Panc1 (cell line): Measurements from ENCODE around the gene ABI3BP. TPM values are rescaled to one million over a fixed set of nuclear protein-coding genes. Genes with fewer than 3 reads are reported as not detected.

Source experiments
- ATAC-seq: fragments of 200-7000 bp; cut with Tn5 transposase; 2 replicates; pipeline ENCODE4 v1.9.1; 2020; ENCODE audit warnings: mild to moderate bottlenecking, moderate library complexity
- BruUV-seq: library from RNA; stranded (reverse); fragments of 400-500 nt; replicated peaks from 2 replicates; lab custom pipeline; 2021; lab: Mats Ljungman, UMichigan
- CTCF ChIA-PET: fragments of 300-600 bp; sonication (Branson Sonifier 250); formaldehyde crosslinking; loops from one replicate; lab custom pipeline; 2022; ENCODE audit warnings: antibody characterized with exemption; lab: Charles Lee
- POLR2A ChIA-PET: fragments of 300-600 bp; sonication (Branson Sonifier 250); formaldehyde crosslinking; loops from one replicate; lab custom pipeline; 2022; ENCODE audit warnings: antibody characterized with exemption; lab: Charles Lee
- DNase-seq: peaks from one replicate; pipeline ENCODE4 v3.0.0-alpha.2; 2010; ENCODE audit warnings: low read depth, low spot score
- H3K27ac ChIP-seq: 2 replicates; pipeline ENCODE4 v1.5.1; 2011; ENCODE audit warnings: mild to moderate bottlenecking, low read length, inconsistent platforms
- H3K27me3 ChIP-seq: fragments of 200-500 bp; sonication (Bioruptor generic); 2 replicates; pipeline ENCODE4 v1.6.0; 2014; ENCODE audit warnings: low read length, inconsistent platforms; ENCODE audit not compliant: control insufficient read depth, insufficient read depth
- H3K36me3 ChIP-seq: fragments of 200-500 bp; sonication (Bioruptor generic); 2 replicates; pipeline ENCODE4 v1.5.1; 2014; ENCODE audit warnings: inconsistent platforms, mild to moderate bottlenecking, low read length, moderate library complexity; ENCODE audit not compliant: control insufficient read depth, insufficient read depth
- H3K4me1 ChIP-seq: 2 replicates; pipeline ENCODE4 v1.5.1; 2011; ENCODE audit warnings: inconsistent platforms, mild to moderate bottlenecking, low read length, moderate library complexity; ENCODE audit not compliant: control insufficient read depth, insufficient read depth
- H3K4me3 ChIP-seq, 2 experiments: 2 replicates each; pipeline ENCODE4 v1.5.1; 2011 to 2012; ENCODE audit warnings: low read depth in 2 of 2, low read length in 2 of 2, mild to moderate bottlenecking in 2 of 2, inconsistent platforms in 1 of 2, moderate library complexity in 1 of 2
- H3K9me3 ChIP-seq: fragments of 200-500 bp; sonication (Bioruptor generic); 2 replicates; pipeline ENCODE4 v1.5.1; 2014; ENCODE audit warnings: low read depth, mild to moderate bottlenecking, inconsistent platforms, low read length, moderate library complexity; ENCODE audit not compliant: control insufficient read depth, insufficient read depth
- CTCF ChIP-seq: fragments of 450-650 bp; IDR thresholded peaks from 2 replicates; pipeline ENCODE4 v1.5.1; 2017; ENCODE audit warnings: mild to moderate bottlenecking
- POLR2AphosphoS5 ChIP-seq: IDR thresholded peaks from 2 replicates; pipeline ENCODE4 v1.6.1; 2012; ENCODE audit warnings: mild to moderate bottlenecking, low read depth, low read length, moderate library complexity
- SIN3A ChIP-seq: IDR thresholded peaks from 2 replicates; pipeline ENCODE4 v1.6.1; 2012; ENCODE audit warnings: low read depth, mild to moderate bottlenecking, low read length, moderate library complexity, borderline replicate concordance; ENCODE audit not compliant: insufficient read depth
- TCF7L2 ChIP-seq: IDR thresholded peaks from 2 replicates; pipeline ENCODE4 v1.6.1; 2011; ENCODE audit warnings: mild to moderate bottlenecking, low read depth, low read length, inconsistent platforms
- in situ Hi-C: cut with HindIII; loops from 2 replicates; pipeline ENCODE4 v1.10.0; 2016; ENCODE audit warnings: low sequenced_read_pairs, low pct_unique_long_range_greater_than_20kb
- intact Hi-C: fragments of 100-400 bp; cut with micrococcal nuclease; formaldehyde crosslinking; loops from one replicate; pipeline ENCODE4 v1.10.0; 2022; ENCODE audit not compliant: unreplicated experiment
- total RNA-seq: library from RNA; stranded (reverse); gene quantifications from one replicate; pipeline ENCODE4 v1.2.1, GENCODE V29; 2021; ENCODE audit not compliant: unreplicated experiment
- TF ChIP-seq, protein P1 (sequence below), 2 experiments: IDR thresholded peaks; 2 replicates each; pipeline ENCODE4 v1.6.1; 2011 to 2012; ENCODE audit warnings: low read depth in 2 of 2, control low read depth in 1 of 2, low read length in 1 of 2, mild to moderate bottlenecking in 1 of 2, moderate library complexity in 1 of 2; ENCODE audit not compliant: insufficient read depth in 1 of 2

The ABI3BP gene
- total RNA-seq, 1 experiment from 2014 or later, result 0.21 TPM

- Histone ChIP-seq H3K36me3 (no peaks in the 10 kb centered on the region), H3K27me3 (no peaks in the 10 kb centered on the region), H3K9me3 (no peaks in the 10 kb centered on the region), H3K27ac (no peak overlapping the region), H3K4me1 (no peaks in the 10 kb centered on the region), H3K4me3 (no peak overlapping the region)
- in situ Hi-C loops, result no loop called here
- BruUV-seq, result no TSS peak
- POLR2A ChIA-PET, result no interaction called here
- DNase-seq (no peak), ATAC-seq (no peak)
- CTCF ChIA-PET, result no interaction called here
- no peak for TF ChIP-seq SIN3A
- no peak for TF ChIP-seq CTCF
- no peak for TF ChIP-seq POLR2AphosphoS5
- TF ChIP-seq, protein P1, sequence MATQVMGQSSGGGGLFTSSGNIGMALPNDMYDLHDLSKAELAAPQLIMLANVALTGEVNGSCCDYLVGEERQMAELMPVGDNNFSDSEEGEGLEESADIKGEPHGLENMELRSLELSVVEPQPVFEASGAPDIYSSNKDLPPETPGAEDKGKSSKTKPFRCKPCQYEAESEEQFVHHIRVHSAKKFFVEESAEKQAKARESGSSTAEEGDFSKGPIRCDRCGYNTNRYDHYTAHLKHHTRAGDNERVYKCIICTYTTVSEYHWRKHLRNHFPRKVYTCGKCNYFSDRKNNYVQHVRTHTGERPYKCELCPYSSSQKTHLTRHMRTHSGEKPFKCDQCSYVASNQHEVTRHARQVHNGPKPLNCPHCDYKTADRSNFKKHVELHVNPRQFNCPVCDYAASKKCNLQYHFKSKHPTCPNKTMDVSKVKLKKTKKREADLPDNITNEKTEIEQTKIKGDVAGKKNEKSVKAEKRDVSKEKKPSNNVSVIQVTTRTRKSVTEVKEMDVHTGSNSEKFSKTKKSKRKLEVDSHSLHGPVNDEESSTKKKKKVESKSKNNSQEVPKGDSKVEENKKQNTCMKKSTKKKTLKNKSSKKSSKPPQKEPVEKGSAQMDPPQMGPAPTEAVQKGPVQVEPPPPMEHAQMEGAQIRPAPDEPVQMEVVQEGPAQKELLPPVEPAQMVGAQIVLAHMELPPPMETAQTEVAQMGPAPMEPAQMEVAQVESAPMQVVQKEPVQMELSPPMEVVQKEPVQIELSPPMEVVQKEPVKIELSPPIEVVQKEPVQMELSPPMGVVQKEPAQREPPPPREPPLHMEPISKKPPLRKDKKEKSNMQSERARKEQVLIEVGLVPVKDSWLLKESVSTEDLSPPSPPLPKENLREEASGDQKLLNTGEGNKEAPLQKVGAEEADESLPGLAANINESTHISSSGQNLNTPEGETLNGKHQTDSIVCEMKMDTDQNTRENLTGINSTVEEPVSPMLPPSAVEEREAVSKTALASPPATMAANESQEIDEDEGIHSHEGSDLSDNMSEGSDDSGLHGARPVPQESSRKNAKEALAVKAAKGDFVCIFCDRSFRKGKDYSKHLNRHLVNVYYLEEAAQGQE (IDR thresholded peaks at IDR 0.05; ENCODE audit: insufficient read depth in 1 of 2, low read depth in 2 of 2, low read length in 1 of 2), result no peak
- intact Hi-C loops, result no loop called here
These were observed 60.7 kb downstream of the ABI3BP start for GRCh38 chr3:100932491-100932890.

DNA sequence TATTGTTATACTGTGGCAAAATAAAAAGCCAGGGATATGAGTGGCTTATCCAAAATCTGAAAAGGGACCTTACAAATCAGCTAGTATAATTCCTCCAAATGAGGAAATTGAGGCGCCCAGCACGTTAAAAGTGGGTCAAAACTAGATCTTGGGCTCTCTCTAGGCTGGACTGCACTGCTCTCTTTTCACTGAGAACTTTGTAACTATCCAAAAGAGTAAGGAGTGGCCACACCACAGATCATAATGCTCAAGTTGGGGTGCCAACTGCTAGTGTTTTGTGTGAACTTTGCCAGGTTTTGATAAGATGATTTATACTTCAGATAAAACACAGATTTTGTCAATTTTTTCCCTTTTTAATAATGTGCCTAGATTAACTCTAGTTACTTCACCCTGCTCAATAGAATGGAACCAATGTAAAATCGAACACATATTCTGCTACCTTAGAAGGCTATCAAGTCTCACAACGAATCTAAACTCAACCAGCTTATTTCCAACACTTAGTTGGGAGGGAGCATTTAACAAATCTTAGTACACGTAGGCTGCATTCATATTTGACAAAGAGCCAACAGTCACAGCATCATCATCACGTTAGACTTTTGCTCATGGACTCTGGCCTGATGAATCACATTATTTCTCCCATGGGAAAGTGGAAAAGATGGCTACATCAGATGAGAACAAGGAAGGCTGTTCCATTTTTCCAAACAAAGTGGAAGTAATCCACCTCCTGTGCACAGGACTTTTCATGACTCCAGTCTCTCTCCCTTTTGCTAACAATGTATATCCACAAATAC is 64.4 kb downstream of the ABI3BP start:
- H3K9me3 ChIP-seq, result no peaks in the 10 kb centered on the region
- ChIA-PET POLR2A (no interaction called here), CTCF (no interaction called here)
- H3K27ac ChIP-seq, result no peak overlapping the region
- H3K36me3 ChIP-seq, result no peaks in the 10 kb centered on the region
- H3K27me3 ChIP-seq, result no peaks in the 10 kb centered on the region
- no peak for ATAC-seq
- BruUV-seq, result no TSS peak
- DNase-seq, result no peak
- H3K4me3 ChIP-seq, result no peak overlapping the region
- in situ Hi-C loops (no loop called here), intact Hi-C loops (no loop called here)
- no peaks in the 10 kb centered on the region for H3K4me1 ChIP-seq
- TF ChIP-seq POLR2AphosphoS5 (no peak), TCF7L2 (no peak), CTCF (no peak), SIN3A (no peak)
- TF ChIP-seq, protein P1 (IDR thresholded peaks at IDR 0.05; ENCODE audit: insufficient read depth in 1 of 2, low read depth in 2 of 2, low read length in 1 of 2), result no peak
